MM.1S (cell line): ENCODE results near the gene ENPP1.

Experiments
- CTCF ChIP-seq: fragments of 300-600 bp; sonication (generic); IDR thresholded peaks from 2 replicates; pipeline ENCODE4 v1.5.1; 2016; ENCODE audit warnings: antibody characterized with exemption, low read length, mixed read lengths
- EZH2 ChIP-seq: fragments of 300-600 bp; sonication (generic); optimal IDR thresholded peaks from 2 replicates; pipeline ENCODE3; 2017; ENCODE audit warnings: low read depth, mild to moderate bottlenecking, antibody characterized with exemption, low read length, mixed read lengths
- EZH2phosphoT487 ChIP-seq: fragments of 300-600 bp; sonication (generic); IDR thresholded peaks from 2 replicates; pipeline ENCODE4 v1.6.1; 2018; ENCODE audit warnings: antibody characterized with exemption, low read length

GRCh38 chr6:131782764-131783163, 25.1 kb upstream of the ENPP1 start:
- TF ChIP-seq CTCF (peak; percentile 36), EZH2phosphoT487 (no peak), EZH2 (no peak)
